K562 (cell line): ENCODE data around the gene RBM7. TPM values are rescaled to one million over a fixed set of nuclear protein-coding genes. Genes with fewer than 3 reads are reported as not detected.
A peak's percentile ranks its signal among the peaks of the same experiment; 100 is the strongest.

Experiments
- C11orf30 ChIP-seq: fragments of 450-650 bp; IDR thresholded peaks from 2 replicates; pipeline ENCODE4 v1.6.1; 2016; ENCODE audit warnings: low read depth, mild to moderate bottlenecking
- CBX2 ChIP-seq: fragments of 200-600 bp; sonication (generic); IDR thresholded peaks from one replicate; pipeline ENCODE4 v1.6.1; 2012; ENCODE audit warnings: mild to moderate bottlenecking, low read length, inconsistent platforms; ENCODE audit not compliant: insufficient read depth, poor library complexity, severe bottlenecking
- GTF2E2 ChIP-seq: fragments of 200-800 bp; sonication (Bioruptor generic); IDR thresholded peaks from 2 replicates; pipeline ENCODE4 v1.6.1; 2016; ENCODE audit warnings: missing genetic modification characterization, missing compliant biosample characterization
- JUND ChIP-seq, 2 experiments: IDR thresholded peaks; 2 replicates in 1 of 2; 3 replicates in 1 of 2; pipeline ENCODE4 v1.6.1; 2011; ENCODE audit warnings: borderline replicate concordance in 2 of 2, low read depth in 2 of 2, low read length in 2 of 2, improper control_type of control experiment in 1 of 2, missing biosample characterization in 1 of 2, missing genetic modification characterization in 1 of 2, missing genetic modification reagents in 1 of 2
- NFYB ChIP-seq: IDR thresholded peaks from 2 replicates; pipeline ENCODE4 v1.6.1; 2011; ENCODE audit warnings: mild to moderate bottlenecking, moderate library complexity; ENCODE audit not compliant: insufficient read length; ENCODE audit errors: extremely low read depth
- NR1H2 ChIP-seq: sonication (generic); formaldehyde crosslinking; IDR thresholded peaks from 2 replicates; pipeline ENCODE4 v1.4.0; 2020; ENCODE audit warnings: mild to moderate bottlenecking, missing genetic modification reagents
- SAP30 ChIP-seq: fragments of 200-600 bp; sonication (generic); IDR thresholded peaks from 2 replicates; pipeline ENCODE4 v1.6.1; 2012; ENCODE audit warnings: borderline replicate concordance, low read depth, mild to moderate bottlenecking, moderate library complexity, low read length, control low read depth, inconsistent platforms; ENCODE audit not compliant: insufficient read depth, poor library complexity, severe bottlenecking
- TBP ChIP-seq: optimal IDR thresholded peaks from 2 replicates; pipeline ENCODE3; 2011; ENCODE audit warnings: low read depth, low read length, improper control_type of control experiment
- TRIM24 ChIP-seq, 2 experiments: fragments of 450-650 bp; IDR thresholded peaks; 2 replicates each; pipeline ENCODE4 v1.6.1; 2016
- polyA plus RNA-seq, 8 experiments: library from polyadenylated mRNA; depleted of rRNA in 4 of 8; stranded (reverse) in 5 of 8; unstranded in 3 of 8; fragments of >200 nt; fragmentation: Nextera tagmentation in 2 of 8; fragmentation: Illumina TruSeq in 1 of 8; extraction: Ambion mirVana in 2 of 8; extraction: Trizol in 1 of 8; gene quantifications; 2 replicates each; pipeline versions ENCODE4 v1.2.1 to v1.2.3, GENCODE V29; 2011 to 2014; ENCODE audit warnings: inconsistent platforms in 1 of 8, missing spikeins in 1 of 8
- total RNA-seq, 7 experiments: library from RNA; depleted of rRNA in 6 of 7; stranded (reverse); fragments of >200 nt in 6 of 7; fragmentation: Illumina TruSeq in 2 of 7; extraction: Trizol in 2 of 7; gene quantifications; 2 replicates each; pipeline versions ENCODE4 v1.2.1 to v1.2.3, GENCODE V29; 2011 to 2021; ENCODE audit warnings: low replicate concordance in 1 of 7
- TF ChIP-seq, protein P1 (sequence below): sonication (generic); formaldehyde crosslinking; IDR thresholded peaks from 2 replicates; pipeline ENCODE4 v1.8.1; 2023; ENCODE audit warnings: mild to moderate bottlenecking, missing genetic modification reagents
- TF ChIP-seq, protein P2 (sequence below): fragments of 450-650 bp; IDR thresholded peaks from 2 replicates; pipeline ENCODE4 v1.7.0; 2016; ENCODE audit warnings: borderline replicate concordance
- TF ChIP-seq, protein P3 (sequence below): sonication (generic); formaldehyde crosslinking; IDR thresholded peaks from 2 replicates; pipeline ENCODE4 v1.8.0; 2022; ENCODE audit warnings: missing genetic modification reagents, mild to moderate bottlenecking, borderline replicate concordance
- TF ChIP-seq, protein P4 (sequence below): fragments of 250-450 bp; sonication (Bioruptor Pico); IDR thresholded peaks from 2 replicates; pipeline ENCODE4 v1.8.0; 2022; ENCODE audit warnings: moderate library complexity, mild to moderate bottlenecking, inconsistent platforms
- TF ChIP-seq, protein P5 (sequence below): fragments of 450-650 bp; IDR thresholded peaks from 2 replicates; pipeline ENCODE4 v1.6.1; 2016

RBM7 gene
- total and polyA plus RNA-seq, 9 of the 15 experiments (the other 6 are each of a cell fraction or from before 2014, with no cell fraction given) = 26.0 to 76.8 (median 49.6) TPM

DNA sequence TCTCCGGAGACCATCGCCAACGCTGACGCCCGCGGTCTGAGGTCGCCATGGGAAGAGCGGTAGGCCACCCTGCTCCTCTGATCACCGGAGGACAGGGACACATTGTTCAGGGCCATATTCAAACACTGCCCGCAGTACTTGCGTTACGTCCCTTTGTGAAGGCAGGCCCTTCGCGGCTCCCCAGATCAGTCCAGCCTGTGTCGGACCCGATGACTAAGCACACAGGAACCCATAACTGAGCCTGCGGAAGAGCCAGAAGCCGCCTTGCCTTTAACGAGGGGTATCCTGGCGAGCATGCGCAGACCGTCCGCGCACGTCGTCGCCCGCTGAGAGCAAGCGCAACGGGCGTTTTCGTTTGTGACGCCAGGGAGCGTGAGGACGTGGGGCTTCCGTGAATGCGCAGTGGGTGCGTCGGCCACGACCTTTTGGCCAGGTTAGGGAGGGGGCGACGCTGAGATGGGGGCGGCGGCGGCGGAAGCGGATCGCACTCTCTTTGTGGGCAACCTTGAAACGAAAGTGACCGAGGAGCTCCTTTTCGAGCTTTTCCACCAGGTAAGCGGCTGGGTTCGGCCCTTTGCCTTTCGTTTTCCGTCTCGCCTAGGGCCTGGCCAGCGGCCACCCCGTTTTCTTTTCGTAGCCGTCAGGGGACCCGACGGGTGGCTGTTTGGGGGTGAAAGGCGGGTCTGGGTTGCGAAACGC is at the start of gene RBM7, which contains the start of gene C11orf71 (continued):
- TF ChIP-seq, protein P1, sequence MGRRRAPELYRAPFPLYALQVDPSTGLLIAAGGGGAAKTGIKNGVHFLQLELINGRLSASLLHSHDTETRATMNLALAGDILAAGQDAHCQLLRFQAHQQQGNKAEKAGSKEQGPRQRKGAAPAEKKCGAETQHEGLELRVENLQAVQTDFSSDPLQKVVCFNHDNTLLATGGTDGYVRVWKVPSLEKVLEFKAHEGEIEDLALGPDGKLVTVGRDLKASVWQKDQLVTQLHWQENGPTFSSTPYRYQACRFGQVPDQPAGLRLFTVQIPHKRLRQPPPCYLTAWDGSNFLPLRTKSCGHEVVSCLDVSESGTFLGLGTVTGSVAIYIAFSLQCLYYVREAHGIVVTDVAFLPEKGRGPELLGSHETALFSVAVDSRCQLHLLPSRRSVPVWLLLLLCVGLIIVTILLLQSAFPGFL (CRISPR knock-in tag) = no peak
- TF ChIP-seq TRIM24 (IDR thresholded peaks at IDR 0.05) (peak in 1 of 2 experiments; percentile 94; a peak in 2 of 4 replicates), GTF2E2 (tag) (peak; percentile 75; the same call in 1 of the 2 replicates), TBP (peak; percentile 90), NFYB (no peak), CBX2 (no peak), SAP30 (peak; percentile 71), JUND (IDR thresholded peaks at IDR 0.05; ENCODE audit: borderline replicate concordance, low read depth, low read length) (peak; percentile 74), JUND (tag; IDR thresholded peaks at IDR 0.05; ENCODE audit: borderline replicate concordance, low read depth, low read length) (peak; percentile 75; the same call in 2 of the 3 replicates), NR1H2 (CRISPR knock-in tag) (0 out of 2 replicates have a peak, but pooled peaks have one; percentile 35), C11orf30 (peak; percentile 93)
- TF ChIP-seq, protein P2, sequence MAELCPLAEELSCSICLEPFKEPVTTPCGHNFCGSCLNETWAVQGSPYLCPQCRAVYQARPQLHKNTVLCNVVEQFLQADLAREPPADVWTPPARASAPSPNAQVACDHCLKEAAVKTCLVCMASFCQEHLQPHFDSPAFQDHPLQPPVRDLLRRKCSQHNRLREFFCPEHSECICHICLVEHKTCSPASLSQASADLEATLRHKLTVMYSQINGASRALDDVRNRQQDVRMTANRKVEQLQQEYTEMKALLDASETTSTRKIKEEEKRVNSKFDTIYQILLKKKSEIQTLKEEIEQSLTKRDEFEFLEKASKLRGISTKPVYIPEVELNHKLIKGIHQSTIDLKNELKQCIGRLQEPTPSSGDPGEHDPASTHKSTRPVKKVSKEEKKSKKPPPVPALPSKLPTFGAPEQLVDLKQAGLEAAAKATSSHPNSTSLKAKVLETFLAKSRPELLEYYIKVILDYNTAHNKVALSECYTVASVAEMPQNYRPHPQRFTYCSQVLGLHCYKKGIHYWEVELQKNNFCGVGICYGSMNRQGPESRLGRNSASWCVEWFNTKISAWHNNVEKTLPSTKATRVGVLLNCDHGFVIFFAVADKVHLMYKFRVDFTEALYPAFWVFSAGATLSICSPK = no peak
- TF ChIP-seq, protein P3, sequence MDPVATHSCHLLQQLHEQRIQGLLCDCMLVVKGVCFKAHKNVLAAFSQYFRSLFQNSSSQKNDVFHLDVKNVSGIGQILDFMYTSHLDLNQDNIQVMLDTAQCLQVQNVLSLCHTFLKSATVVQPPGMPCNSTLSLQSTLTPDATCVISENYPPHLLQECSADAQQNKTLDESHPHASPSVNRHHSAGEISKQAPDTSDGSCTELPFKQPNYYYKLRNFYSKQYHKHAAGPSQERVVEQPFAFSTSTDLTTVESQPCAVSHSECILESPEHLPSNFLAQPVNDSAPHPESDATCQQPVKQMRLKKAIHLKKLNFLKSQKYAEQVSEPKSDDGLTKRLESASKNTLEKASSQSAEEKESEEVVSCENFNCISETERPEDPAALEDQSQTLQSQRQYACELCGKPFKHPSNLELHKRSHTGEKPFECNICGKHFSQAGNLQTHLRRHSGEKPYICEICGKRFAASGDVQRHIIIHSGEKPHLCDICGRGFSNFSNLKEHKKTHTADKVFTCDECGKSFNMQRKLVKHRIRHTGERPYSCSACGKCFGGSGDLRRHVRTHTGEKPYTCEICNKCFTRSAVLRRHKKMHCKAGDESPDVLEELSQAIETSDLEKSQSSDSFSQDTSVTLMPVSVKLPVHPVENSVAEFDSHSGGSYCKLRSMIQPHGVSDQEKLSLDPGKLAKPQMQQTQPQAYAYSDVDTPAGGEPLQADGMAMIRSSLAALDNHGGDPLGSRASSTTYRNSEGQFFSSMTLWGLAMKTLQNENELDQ (CRISPR knock-in tag) = no peak
- TF ChIP-seq, protein P4, sequence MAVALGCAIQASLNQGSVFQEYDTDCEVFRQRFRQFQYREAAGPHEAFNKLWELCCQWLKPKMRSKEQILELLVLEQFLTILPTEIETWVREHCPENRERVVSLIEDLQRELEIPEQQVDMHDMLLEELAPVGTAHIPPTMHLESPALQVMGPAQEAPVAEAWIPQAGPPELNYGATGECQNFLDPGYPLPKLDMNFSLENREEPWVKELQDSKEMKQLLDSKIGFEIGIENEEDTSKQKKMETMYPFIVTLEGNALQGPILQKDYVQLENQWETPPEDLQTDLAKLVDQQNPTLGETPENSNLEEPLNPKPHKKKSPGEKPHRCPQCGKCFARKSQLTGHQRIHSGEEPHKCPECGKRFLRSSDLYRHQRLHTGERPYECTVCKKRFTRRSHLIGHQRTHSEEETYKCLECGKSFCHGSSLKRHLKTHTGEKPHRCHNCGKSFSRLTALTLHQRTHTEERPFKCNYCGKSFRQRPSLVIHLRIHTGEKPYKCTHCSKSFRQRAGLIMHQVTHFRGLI (CRISPR knock-in tag) = no peak
- TF ChIP-seq, protein P5, sequence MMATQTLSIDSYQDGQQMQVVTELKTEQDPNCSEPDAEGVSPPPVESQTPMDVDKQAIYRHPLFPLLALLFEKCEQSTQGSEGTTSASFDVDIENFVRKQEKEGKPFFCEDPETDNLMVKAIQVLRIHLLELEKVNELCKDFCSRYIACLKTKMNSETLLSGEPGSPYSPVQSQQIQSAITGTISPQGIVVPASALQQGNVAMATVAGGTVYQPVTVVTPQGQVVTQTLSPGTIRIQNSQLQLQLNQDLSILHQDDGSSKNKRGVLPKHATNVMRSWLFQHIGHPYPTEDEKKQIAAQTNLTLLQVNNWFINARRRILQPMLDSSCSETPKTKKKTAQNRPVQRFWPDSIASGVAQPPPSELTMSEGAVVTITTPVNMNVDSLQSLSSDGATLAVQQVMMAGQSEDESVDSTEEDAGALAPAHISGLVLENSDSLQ = no peak
